IMR-90 (cell line): ENCODE data around the gene VEGFA. TPM values are rescaled to one million over a fixed set of nuclear protein-coding genes. Genes with fewer than 3 reads are reported as not detected.
A peak's percentile ranks its signal among the peaks of the same experiment; 100 is the strongest.

ENCODE experiments used
- ATAC-seq: fragments of 200-7000 bp; cut with Tn5 transposase; 2 replicates; pipeline ENCODE4 v1.9.1; 2020; ENCODE audit warnings: low read depth, mild to moderate bottlenecking, moderate library complexity
- BruUV-seq: library from RNA; stranded (reverse); fragments of 400-500 nt; replicated peaks from 2 replicates; lab custom pipeline; 2021; lab: Mats Ljungman, UMichigan
- CTCF ChIA-PET: fragments of 300-600 bp; formaldehyde crosslinking; extraction: SDS; loops from one replicate; lab custom pipeline; 2021; ENCODE audit warnings: antibody characterized with exemption; lab: Yijun Ruan, JAX
- POLR2A ChIA-PET: fragments of 300-600 bp; sonication (Branson Sonifier 250); formaldehyde crosslinking; loops from one replicate; lab custom pipeline; 2022; ENCODE audit warnings: antibody characterized with exemption; ENCODE audit not compliant: unreplicated experiment; lab: Charles Lee
- DNase-seq: peaks from one replicate; pipeline ENCODE4 v3.0.0; 2013
- H2AFZ ChIP-seq: replicated peaks from 2 replicates; pipeline ENCODE3; 2013; ENCODE audit warnings: low read length, mild to moderate bottlenecking; ENCODE audit not compliant: poor library complexity
- H2AK5ac ChIP-seq: 2 replicates; pipeline ENCODE4 v1.6.1; 2013; ENCODE audit warnings: low read depth, low read length, inconsistent platforms
- H2AK9ac ChIP-seq: replicated peaks from 2 replicates; pipeline ENCODE3; 2013; ENCODE audit warnings: mild to moderate bottlenecking, low read depth, low read length, moderate library complexity; ENCODE audit not compliant: poor library complexity
- H2BK120ac ChIP-seq: 2 replicates; pipeline ENCODE4 v1.6.1; 2013; ENCODE audit warnings: low read depth, low read length, inconsistent platforms
- H2BK15ac ChIP-seq: 3 replicates; pipeline ENCODE4 v1.6.1; 2013; ENCODE audit warnings: low read depth, low read length, inconsistent platforms
- H2BK20ac ChIP-seq: 2 replicates; pipeline ENCODE4 v1.6.1; 2013; ENCODE audit warnings: low read depth, mild to moderate bottlenecking, inconsistent platforms, low read length, moderate library complexity
- H2BK5ac ChIP-seq: 2 replicates; pipeline ENCODE4 v1.6.1; 2013; ENCODE audit warnings: mild to moderate bottlenecking, low read depth, low read length, inconsistent platforms; ENCODE audit not compliant: poor library complexity, severe bottlenecking
- H3K14ac ChIP-seq: replicated peaks from 2 replicates; pipeline ENCODE4 v1.6.1; 2013; ENCODE audit warnings: low read depth, low read length, inconsistent platforms
- H3K18ac ChIP-seq: 2 replicates; pipeline ENCODE4 v1.6.1; 2013; ENCODE audit warnings: low read depth, low read length, control low read depth
- H3K23ac ChIP-seq: 2 replicates; pipeline ENCODE4 v1.6.1; 2013; ENCODE audit warnings: low read depth, low read length, inconsistent platforms
- H3K27ac ChIP-seq: 2 replicates; pipeline ENCODE4 v1.5.1; 2013; ENCODE audit warnings: mild to moderate bottlenecking, control low read depth, low read length; ENCODE audit not compliant: insufficient read depth
- H3K27me3 ChIP-seq: 2 replicates; pipeline ENCODE4 v1.6.1; 2013; ENCODE audit warnings: low read length; ENCODE audit not compliant: control insufficient read depth, insufficient read depth
- H3K36me3 ChIP-seq: 2 replicates; pipeline ENCODE4 v1.6.1; 2013; ENCODE audit warnings: low read length, mixed read lengths; ENCODE audit not compliant: control insufficient read depth, insufficient read depth
- H3K4ac ChIP-seq: 2 replicates; pipeline ENCODE4 v1.6.1; 2013; ENCODE audit warnings: low read depth, low read length, inconsistent platforms
- H3K4me1 ChIP-seq: 2 replicates; pipeline ENCODE4 v1.6.1; 2013; ENCODE audit warnings: low read length, mixed read lengths; ENCODE audit not compliant: control insufficient read depth, insufficient read depth
- H3K4me2 ChIP-seq: 2 replicates; pipeline ENCODE4 v1.6.1; 2013; ENCODE audit warnings: low read depth, mild to moderate bottlenecking, control low read depth, low read length, moderate library complexity
- H3K4me3 ChIP-seq: 2 replicates; pipeline ENCODE4 v1.5.1; 2013; ENCODE audit warnings: low read depth, mild to moderate bottlenecking, control low read depth, low read length, moderate library complexity; ENCODE audit not compliant: insufficient read depth
- H3K56ac ChIP-seq: 2 replicates; pipeline ENCODE4 v1.6.1; 2013; ENCODE audit warnings: low read length, inconsistent platforms; ENCODE audit not compliant: insufficient read depth; ENCODE audit errors: extremely low read depth
- H3K79me1 ChIP-seq, 2 experiments: 2 replicates each; pipeline ENCODE4 v1.6.1; 2013; ENCODE audit warnings: low read length in 2 of 2, inconsistent platforms in 1 of 2, low read depth in 1 of 2
- H3K9ac ChIP-seq: 2 replicates; pipeline ENCODE4 v1.6.1; 2013; ENCODE audit warnings: low read depth, low read length, control low read depth
- H3K9me1 ChIP-seq: 2 replicates; pipeline ENCODE4 v1.6.1; 2013; ENCODE audit warnings: low read length, inconsistent platforms; ENCODE audit not compliant: insufficient read depth
- H3K9me3 ChIP-seq: 2 replicates; pipeline ENCODE4 v1.6.1; 2013; ENCODE audit warnings: low read length; ENCODE audit not compliant: control insufficient read depth, insufficient read depth
- H4K20me1 ChIP-seq: 2 replicates; pipeline ENCODE4 v1.6.1; 2013; ENCODE audit warnings: low read length, inconsistent platforms; ENCODE audit not compliant: insufficient read depth
- H4K5ac ChIP-seq: 2 replicates; pipeline ENCODE4 v1.6.1; 2013; ENCODE audit warnings: mild to moderate bottlenecking, low read depth, low read length, control low read depth
- H4K8ac ChIP-seq, 2 experiments: 2 replicates each; pipeline ENCODE4 v1.6.1; 2013; ENCODE audit warnings: low read depth in 2 of 2, low read length in 2 of 2, control low read depth in 1 of 2, inconsistent platforms in 1 of 2
- H4K91ac ChIP-seq: 2 replicates; pipeline ENCODE4 v1.6.1; 2013; ENCODE audit warnings: low read depth, low read length, inconsistent platforms; ENCODE audit not compliant: insufficient read depth
- BHLHE40 ChIP-seq: fragments of 150-350 bp; IDR thresholded peaks from 2 replicates; pipeline ENCODE4 v1.6.1; 2016; ENCODE audit warnings: mild to moderate bottlenecking, low read depth, low read length
- CEBPB ChIP-seq: IDR thresholded peaks from 2 replicates; pipeline ENCODE4 v1.6.1; 2012; ENCODE audit warnings: low read depth, low read length, improper control_type of control experiment
- FOS ChIP-seq: fragments of 150-350 bp; IDR thresholded peaks from 2 replicates; pipeline ENCODE4 v1.6.1; 2016; ENCODE audit warnings: low read depth, low read length
- MAZ ChIP-seq: IDR thresholded peaks from 2 replicates; pipeline ENCODE4 v1.6.1; 2012; ENCODE audit warnings: low read depth, mild to moderate bottlenecking, low read length, improper control_type of control experiment, moderate library complexity, borderline replicate concordance
- POLR2A ChIP-seq: IDR thresholded peaks from 2 replicates; pipeline ENCODE4 v1.6.1; 2012; ENCODE audit warnings: mild to moderate bottlenecking, low read depth, low read length
- RCOR1 ChIP-seq: IDR thresholded peaks from 2 replicates; pipeline ENCODE4 v1.6.1; 2012; ENCODE audit warnings: mild to moderate bottlenecking, low read length, improper control_type of control experiment; ENCODE audit not compliant: insufficient replicate concordance
- SMC3 ChIP-seq: fragments of 150-350 bp; IDR thresholded peaks from 2 replicates; pipeline ENCODE4 v1.6.1; 2016; ENCODE audit warnings: low read depth, mild to moderate bottlenecking, antibody characterized with exemption, low read length, moderate library complexity
- WGBS, 2 experiments: methylation state at CpG; one replicate each; pipeline versions ENCODE4 v1.1.5 to v1.1.7; 2013; ENCODE audit warnings: missing lambda C conversion rate in 2 of 2; ENCODE audit not compliant: insufficient read length in 1 of 2; ENCODE audit errors: extremely low coverage in 2 of 2; 5-methylcytosine and 5-hydroxymethylcytosine counted together
- dilution Hi-C: fragments of 300-500 bp; cut with HindIII; formaldehyde crosslinking; loops from one replicate; pipeline ENCODE4 v1.14.3; 2018; ENCODE audit warnings: low sequenced_read_pairs; ENCODE audit not compliant: unreplicated experiment
- in situ Hi-C: fragments of 300-500 bp; cut with MboI; formaldehyde crosslinking; loops from 3 replicates; pipeline ENCODE4 v1.14.3; 2019; ENCODE audit warnings: low sequenced_read_pairs, inconsistent platforms, mixed read lengths
- intact Hi-C: fragments of 100-400 bp; cut with micrococcal nuclease; formaldehyde crosslinking; loops from 2 replicates; pipeline ENCODE4 v1.10.0; 2022
- polyA plus RNA-seq, 3 experiments: library from polyadenylated mRNA; depleted of rRNA; stranded (reverse); fragments of >200 nt; gene quantifications; 2 replicates each; pipeline ENCODE4 v1.2.3, GENCODE V29; 2012; ENCODE audit warnings: low replicate concordance in 1 of 3
- total RNA-seq: library from RNA; depleted of rRNA; stranded (reverse); fragments of >200 nt; gene quantifications from 2 replicates; pipeline ENCODE4 v1.2.3, GENCODE V29; 2012
- TF ChIP-seq, protein P1 (sequence below): fragments of 150-350 bp; IDR thresholded peaks from 2 replicates; pipeline ENCODE4 v1.6.1; 2017; ENCODE audit warnings: mild to moderate bottlenecking, antibody characterized with exemption, low read length, low read depth

Gene VEGFA
- total and polyA plus RNA-seq, 2 of the 4 experiments (the other 2 are of a cell fraction) = 190 to 234 TPM

DNA sequence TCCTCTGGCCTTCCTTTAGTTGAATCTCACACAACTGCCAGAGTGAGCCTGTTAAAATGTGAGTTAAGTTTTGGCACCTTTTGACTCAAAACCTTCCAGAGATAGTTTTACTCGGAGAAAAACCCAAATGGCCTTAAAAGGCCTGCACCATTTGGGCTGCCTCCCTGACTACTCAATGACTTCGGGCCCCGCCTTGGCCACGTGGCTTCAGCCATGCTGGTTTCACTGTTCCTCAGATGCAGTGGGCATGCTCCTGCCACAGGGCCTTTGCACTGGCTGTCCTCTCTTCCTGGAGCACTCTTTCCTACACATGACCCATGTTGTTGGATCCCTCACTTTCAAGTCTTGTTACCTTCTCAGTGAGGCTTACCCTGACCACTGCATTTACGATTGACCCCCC, 18.3 kb downstream of the VEGFA start:
- Histone ChIP-seq H3K9ac (no peak overlapping the region), H2AK5ac (no peak overlapping the region), H3K18ac (no peak overlapping the region), H3K79me1 (peaks cover 8 to 16% of the 10 kb centered on the region in 2 experiments; a peak in 2 of 4 replicates), H3K56ac (no peak overlapping the region), H3K23ac (no peak overlapping the region), H4K8ac (no peak overlapping the region), H3K4me2 (no peak overlapping the region), H3K14ac (no peak overlapping the region), H2AFZ (no peak overlapping the region), H4K91ac (no peak overlapping the region), H3K9me3 (no peaks in the 10 kb centered on the region), H2BK15ac (no peak overlapping the region), H2BK120ac (no peak overlapping the region), H3K4me3 (no peak overlapping the region), H3K4ac (no peak overlapping the region), H3K36me3 (peaks cover 28% of the 10 kb centered on the region), H2BK5ac (no peak overlapping the region), H4K5ac (no peak overlapping the region), H3K4me1 (peaks cover 11% of the 10 kb centered on the region; the same call in 1 of the 2 replicates), H3K27me3 (no peaks in the 10 kb centered on the region), H4K20me1 (peaks cover 38% of the 10 kb centered on the region), H3K27ac (no peak overlapping the region), H2BK20ac (no peak overlapping the region), H2AK9ac (peak overlapping the region; percentile 58), H3K9me1 (no peaks in the 10 kb centered on the region; the same call in 1 of the 2 replicates)
- DNase-seq (no peak), ATAC-seq (no peak)
- BruUV-seq = no TSS peak
- dilution Hi-C loops (no loop called here), intact Hi-C loops (no loop called here), in situ Hi-C loops (no loop called here)
- ChIA-PET POLR2A (no interaction called here), CTCF (interaction anchor here (0.6 kb wide), 1 partner anchor 108 kb away, joined by 3 read pairs; no protein-coding TSS in a partner anchor)
- WGBS, 2 experiments = 97% methylated on average over 4 of the region's 5 CpGs; no CpG with 5 or more reads in 1 of the 2 experiments
- TF ChIP-seq BHLHE40 (no peak), FOS (no peak), MAZ (no peak), CEBPB (no peak), SMC3 (0 out of 2 replicates have a peak, but pooled peaks have one; percentile 2), POLR2A (peak; percentile 50), RCOR1 (no peak)
- TF ChIP-seq, protein P1, sequence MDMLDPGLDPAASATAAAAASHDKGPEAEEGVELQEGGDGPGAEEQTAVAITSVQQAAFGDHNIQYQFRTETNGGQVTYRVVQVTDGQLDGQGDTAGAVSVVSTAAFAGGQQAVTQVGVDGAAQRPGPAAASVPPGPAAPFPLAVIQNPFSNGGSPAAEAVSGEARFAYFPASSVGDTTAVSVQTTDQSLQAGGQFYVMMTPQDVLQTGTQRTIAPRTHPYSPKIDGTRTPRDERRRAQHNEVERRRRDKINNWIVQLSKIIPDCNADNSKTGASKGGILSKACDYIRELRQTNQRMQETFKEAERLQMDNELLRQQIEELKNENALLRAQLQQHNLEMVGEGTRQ = no peak
